ENCODE results near the gene USP9X.
A peak's percentile ranks its signal among the peaks of the same experiment; 100 is the strongest.
"Not testable (repeated sequence)": the region's sequence is repeated elsewhere in the genome, so short reads cannot be mapped to it uniquely, and the experiment has no call there.

The USP9X gene

DNA sequence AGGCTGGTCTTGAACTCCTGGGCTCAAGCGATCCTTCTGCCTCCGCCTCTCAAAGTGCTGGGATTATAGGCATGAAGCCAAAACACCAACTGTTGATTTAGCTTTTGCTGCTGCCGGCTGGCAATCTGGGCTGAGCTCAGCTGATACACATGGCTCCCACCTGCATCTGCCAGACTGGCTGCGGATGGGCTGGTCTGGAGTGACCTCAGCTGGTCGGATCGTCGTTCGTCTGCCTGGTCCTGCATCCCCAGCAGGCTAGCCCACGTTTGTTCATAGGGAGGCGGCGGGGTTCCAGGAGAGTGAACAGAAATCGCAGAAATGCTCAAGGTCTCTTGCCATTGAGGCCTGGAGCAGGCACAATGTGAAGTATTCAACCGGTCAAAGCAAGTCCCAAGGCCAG is 174.3 kb downstream of the USP9X start:
- Histone ChIP-seq H3K9me3 (no peaks in the 10 kb centered on the region), H3K36me3 (replicated peaks) (no peaks in the 10 kb centered on the region), H3K27me3 (ENCODE audit: low read depth) (no peaks in the 10 kb centered on the region), H3K4me1 (no peaks in the 10 kb centered on the region), H3K4me3 (no peak overlapping the region)
- in situ Hi-C loops (cut with MboI; ENCODE audit: low sequenced_read_pairs), result no loop called here
- DNase-seq (ENCODE audit: low spot score in 2 of 2), result peak in 1 of 2 experiments; percentile 16

DNA sequence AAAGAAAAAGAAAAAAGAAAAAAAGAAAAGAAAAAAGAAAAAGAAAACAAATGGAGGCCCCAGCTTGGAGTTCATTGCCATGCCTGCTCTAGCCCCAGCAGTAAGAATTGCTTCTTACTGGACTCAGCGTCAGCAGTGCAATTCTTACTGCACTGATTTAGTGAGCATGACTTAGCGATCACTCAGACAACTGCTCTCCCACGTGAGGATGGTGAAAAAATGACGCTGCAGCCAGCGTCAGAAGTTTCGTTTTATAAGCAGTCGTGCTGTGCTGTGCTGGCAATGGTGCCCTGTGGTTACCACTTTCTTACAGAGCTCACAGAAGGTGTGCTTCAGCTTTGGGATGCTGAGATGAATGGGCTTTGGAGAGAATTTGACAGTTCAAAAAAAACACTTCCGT is 180.4 kb downstream of the USP9X start:
- Histone ChIP-seq H3K9me3 (no peaks in the 10 kb centered on the region), H3K4me3 (no peak overlapping the region), H3K36me3 (replicated peaks) (no peaks in the 10 kb centered on the region), H3K27me3 (ENCODE audit: low read depth) (no peaks in the 10 kb centered on the region), H3K4me1 (0 out of 2 replicates have a peak, but pooled peaks cover 5% of the 10 kb centered on the region)
- no peak for DNase-seq (ENCODE audit: low spot score in 2 of 2)
- in situ Hi-C loops (cut with MboI; ENCODE audit: low sequenced_read_pairs), result no loop called here

DNA sequence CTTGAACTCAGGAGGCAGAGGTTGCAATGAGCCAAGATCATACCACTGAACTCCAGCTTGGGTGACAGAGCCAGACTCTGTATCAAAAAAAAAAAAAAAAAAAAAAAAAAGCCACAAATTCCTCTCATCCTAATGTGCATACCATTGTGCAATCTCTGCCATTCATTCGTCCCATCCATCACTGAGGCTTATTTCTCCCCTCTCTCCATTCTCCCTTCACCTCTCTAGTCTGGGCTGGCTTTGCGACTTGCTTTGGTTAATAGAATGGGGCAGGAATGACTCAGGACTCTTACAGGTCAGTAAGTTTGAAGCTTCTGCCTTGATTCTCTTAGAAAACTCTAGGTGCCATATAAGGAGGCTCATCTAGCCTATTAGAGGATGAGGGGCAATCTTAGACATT is 188.4 kb downstream of the USP9X start:
- in situ Hi-C loops (cut with MboI; ENCODE audit: low sequenced_read_pairs), result no loop called here
- H3K4me3 ChIP-seq, result no peak overlapping the region
- no peaks in the 10 kb centered on the region for H3K27me3 ChIP-seq (ENCODE audit: low read depth)
- H3K4me1 ChIP-seq, result peaks cover 10% of the 10 kb centered on the region
- DNase-seq (ENCODE audit: low spot score in 2 of 2), result peak; percentile 16 to 29
- H3K36me3 ChIP-seq (replicated peaks), result no peaks in the 10 kb centered on the region
- no peaks in the 10 kb centered on the region for H3K9me3 ChIP-seq

DNA sequence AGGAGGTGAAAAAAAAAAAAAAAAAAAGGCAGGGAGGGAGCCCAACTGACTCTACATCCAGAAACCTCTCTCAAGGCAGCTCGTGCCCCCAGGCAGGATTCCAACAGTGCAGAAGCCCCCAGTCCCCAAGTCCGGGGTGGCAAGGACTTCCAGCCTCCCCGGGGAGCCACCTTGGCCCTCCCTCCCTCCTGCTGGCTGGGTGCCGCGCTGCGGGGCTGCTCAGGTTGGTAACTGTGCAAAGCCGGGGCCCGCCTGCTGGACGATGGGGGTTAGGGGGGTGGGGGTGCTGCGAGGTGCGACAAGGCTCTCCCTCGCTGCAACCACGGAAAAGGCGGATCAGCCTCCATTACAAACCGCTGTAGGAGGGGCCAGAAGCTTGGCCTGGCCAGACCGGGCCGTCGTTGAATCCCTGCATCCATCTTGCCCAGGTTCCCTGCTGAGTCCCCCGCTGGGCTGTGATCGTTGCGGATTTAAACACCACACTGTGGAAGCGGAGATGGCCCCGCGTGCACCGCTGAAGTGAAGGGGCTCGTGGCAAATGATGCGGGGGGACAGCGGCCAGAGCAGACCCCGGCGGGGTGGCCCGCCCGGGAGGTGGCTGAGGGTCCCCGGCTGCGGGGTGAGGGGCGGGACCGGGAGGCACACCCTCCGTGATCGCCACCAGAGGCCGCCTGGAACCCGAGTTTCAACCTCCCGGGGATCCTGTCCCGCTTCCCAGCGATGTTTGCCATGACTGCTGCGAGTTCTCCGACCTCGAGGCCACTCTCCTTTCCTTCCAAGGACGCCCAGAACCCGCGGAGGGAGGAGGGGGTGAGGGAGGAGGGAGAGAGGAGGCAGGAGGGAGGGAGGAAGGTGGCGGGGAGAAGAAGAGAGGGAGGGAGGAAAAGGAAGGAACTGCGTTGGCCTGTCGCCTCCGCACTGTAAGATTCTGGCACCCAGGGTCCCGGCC is 190.7 kb downstream of the USP9X start:
- Histone ChIP-seq H3K27me3 (ENCODE audit: low read depth) (no peaks in the 10 kb centered on the region), H3K9me3 (no peaks in the 10 kb centered on the region), H3K4me1 (peaks cover 10% of the 10 kb centered on the region), H3K4me3 (peak overlapping the region; percentile 52), H3K36me3 (replicated peaks) (no peaks in the 10 kb centered on the region)
- DNase-seq (ENCODE audit: low spot score in 2 of 2), result peak; percentile 66 to 89
- in situ Hi-C loops (cut with MboI; ENCODE audit: low sequenced_read_pairs), result loop anchor here (5.0 kb wide), 1 partner anchor 56 kb away; the partner anchor contains the start of gene DDX3X

DNA sequence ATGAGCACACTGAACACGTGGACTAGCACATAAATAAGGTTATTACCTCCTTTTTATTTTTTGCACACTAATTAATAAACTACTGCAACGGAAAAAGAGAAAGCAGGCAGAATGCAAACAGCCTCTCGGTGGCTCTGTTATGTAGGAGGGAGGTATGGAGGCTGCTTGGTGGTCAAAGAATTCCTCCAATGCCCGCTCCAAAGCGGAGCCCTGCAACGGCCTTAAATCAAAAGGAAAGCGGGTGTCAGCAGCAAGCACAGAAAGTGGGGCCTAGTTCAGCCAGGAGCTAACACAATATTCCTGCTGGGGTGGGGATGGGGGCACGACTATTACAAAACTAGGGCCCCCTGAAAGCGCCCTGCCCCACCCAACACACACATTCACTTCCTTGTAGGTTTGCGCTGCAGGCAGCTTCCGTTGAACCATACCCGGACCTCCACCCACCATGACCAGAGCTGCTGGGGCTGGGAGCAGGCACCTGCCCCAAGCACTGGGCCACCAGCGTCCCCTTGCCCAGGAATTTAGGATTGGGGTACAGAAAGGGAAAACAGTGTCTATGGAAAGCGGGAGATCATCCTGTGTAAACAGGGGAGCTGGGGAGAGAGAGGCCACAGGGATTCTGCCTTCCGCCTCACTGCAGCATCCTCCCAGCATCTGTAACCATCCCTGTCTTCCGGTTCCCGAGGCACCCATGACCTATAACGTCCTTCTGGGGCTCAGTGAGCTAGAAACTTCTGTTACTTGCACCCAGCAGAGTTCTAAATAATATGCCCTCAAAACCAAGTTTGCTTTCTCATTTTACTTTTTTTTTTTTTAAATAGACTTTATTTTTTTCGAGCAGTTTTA is 191.6 kb downstream of the USP9X start:
- Histone ChIP-seq H3K4me3 (peak overlapping the region; percentile 52), H3K9me3 (no peaks in the 10 kb centered on the region), H3K27me3 (ENCODE audit: low read depth) (no peaks in the 10 kb centered on the region), H3K36me3 (replicated peaks) (no peaks in the 10 kb centered on the region), H3K4me1 (peaks cover 10% of the 10 kb centered on the region)
- DNase-seq (ENCODE audit: low spot score in 2 of 2), result peak in 1 of 2 experiments; percentile 35
- in situ Hi-C loops (cut with MboI; ENCODE audit: low sequenced_read_pairs), result loop anchor here (5.0 kb wide), 1 partner anchor 55 kb away; the partner anchor contains the start of gene DDX3X

DNA sequence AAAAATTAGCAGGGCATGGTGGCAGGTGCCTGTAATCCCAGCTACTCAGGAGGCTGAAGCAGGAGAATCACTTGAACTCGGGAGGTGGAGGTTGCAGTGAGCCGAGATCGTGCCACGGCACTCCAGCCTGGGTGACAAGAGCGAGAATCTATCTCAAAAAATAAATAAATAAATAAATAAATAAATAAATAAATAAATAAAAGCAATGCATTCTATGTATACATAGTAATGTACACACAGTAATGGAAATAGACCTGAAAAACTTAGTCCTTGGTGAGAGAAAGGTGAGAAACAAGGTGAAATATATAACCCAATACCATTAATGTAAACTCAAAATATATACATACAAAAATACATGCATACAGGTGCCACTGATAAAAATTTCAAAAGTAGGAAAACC is 197.1 kb downstream of the USP9X start:
- in situ Hi-C loops (cut with MboI; ENCODE audit: low sequenced_read_pairs); H3K36me3 ChIP-seq (replicated peaks); H3K4me3 ChIP-seq; H3K4me1 ChIP-seq; DNase-seq (ENCODE audit: low spot score in 2 of 2); H3K9me3 ChIP-seq; H3K27me3 ChIP-seq (ENCODE audit: low read depth): not testable (repeated sequence)

DNA sequence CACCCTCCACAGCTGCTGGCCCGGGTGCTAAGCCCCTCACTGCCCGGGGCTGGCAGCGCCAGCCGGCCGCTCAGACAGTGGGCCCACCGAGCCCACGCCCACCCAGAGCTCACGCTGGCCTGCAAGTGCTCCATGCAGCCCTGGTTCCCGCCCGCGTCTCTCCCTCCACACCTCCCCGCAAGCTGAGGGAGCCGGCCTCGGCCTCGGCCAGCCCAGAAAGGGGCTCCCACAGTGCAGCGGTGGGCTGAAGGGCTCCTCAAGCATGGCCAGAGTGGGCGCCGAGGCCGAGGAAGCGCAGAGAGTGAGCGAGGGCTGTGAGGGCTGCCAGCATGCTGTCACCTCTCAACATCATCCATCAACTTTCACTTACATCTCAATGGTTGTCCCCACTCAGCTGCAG is 200.7 kb downstream of the USP9X start:
- H3K4me1 ChIP-seq; H3K4me3 ChIP-seq; H3K36me3 ChIP-seq (replicated peaks); in situ Hi-C loops (cut with MboI; ENCODE audit: low sequenced_read_pairs); H3K9me3 ChIP-seq; H3K27me3 ChIP-seq (ENCODE audit: low read depth); DNase-seq (ENCODE audit: low spot score in 2 of 2): not testable (repeated sequence)
